OCI-LY7 (cell line): ENCODE data around the gene ACSS2. TPM values are rescaled to one million over a fixed set of nuclear protein-coding genes. Genes with fewer than 3 reads are reported as not detected.

Experiments used
- BruUV-seq: library from RNA; stranded (reverse); fragments of 400-500 nt; replicated peaks from 2 replicates; lab custom pipeline; 2021; lab: Mats Ljungman, UMichigan
- CTCF ChIA-PET: fragments of 300-600 bp; sonication (Branson Sonifier 250); formaldehyde crosslinking; loops from one replicate; lab custom pipeline; 2022; ENCODE audit warnings: antibody characterized with exemption; ENCODE audit not compliant: unreplicated experiment; lab: Charles Lee
- POLR2A ChIA-PET: fragments of 300-600 bp; sonication (Branson Sonifier 250); formaldehyde crosslinking; loops from one replicate; lab custom pipeline; 2022; ENCODE audit warnings: antibody characterized with exemption; lab: Charles Lee
- DNase-seq: peaks from one replicate; pipeline ENCODE4 v3.0.0-alpha.2; 2015; ENCODE audit warnings: low spot score
- H2AFZ ChIP-seq: fragments of 200-600 bp; sonication (generic), shearing (Covaris generic); 2 replicates; pipeline ENCODE4 v1.6.1; 2014; ENCODE audit warnings: mild to moderate bottlenecking, antibody characterized with exemption, low read length, moderate library complexity
- H3K27ac ChIP-seq: fragments of 200-600 bp; sonication (generic); 2 replicates; pipeline ENCODE4 v1.5.1; 2014; ENCODE audit warnings: mixed run types, low read depth, mild to moderate bottlenecking, moderate library complexity, low read length, inconsistent platforms; ENCODE audit not compliant: poor library complexity, severe bottlenecking
- H3K36me3 ChIP-seq: fragments of 200-600 bp; sonication (generic); 2 replicates; pipeline ENCODE4 v1.6.1; 2014; ENCODE audit warnings: mild to moderate bottlenecking, antibody characterized with exemption, low read length, moderate library complexity, mixed read lengths; ENCODE audit not compliant: insufficient read depth
- H3K4me1 ChIP-seq: fragments of 200-600 bp; sonication (generic); 2 replicates; pipeline ENCODE4 v1.5.1; 2014; ENCODE audit warnings: mild to moderate bottlenecking, low read length; ENCODE audit not compliant: insufficient read depth, poor library complexity, severe bottlenecking
- H3K4me2 ChIP-seq: fragments of 200-600 bp; sonication (generic); 2 replicates; pipeline ENCODE4 v1.6.1; 2014; ENCODE audit warnings: mild to moderate bottlenecking, low read length
- H3K4me3 ChIP-seq: fragments of 200-600 bp; sonication (generic); 2 replicates; pipeline ENCODE4 v1.5.1; 2014; ENCODE audit warnings: mild to moderate bottlenecking, low read depth, low read length; ENCODE audit not compliant: poor library complexity, severe bottlenecking
- H3K79me2 ChIP-seq: fragments of 200-600 bp; sonication (generic); 2 replicates; pipeline ENCODE4 v1.6.1; 2016; ENCODE audit warnings: low read depth, mild to moderate bottlenecking, low read length, moderate library complexity, mixed read lengths; ENCODE audit not compliant: insufficient read depth
- H3K9me2 ChIP-seq: fragments of 200-600 bp; sonication (generic); 2 replicates; pipeline ENCODE4 v1.6.1; 2016; ENCODE audit warnings: mild to moderate bottlenecking, low read length, mixed read lengths; ENCODE audit not compliant: insufficient read depth
- H3K9me3 ChIP-seq: fragments of 200-600 bp; sonication (generic); 2 replicates; pipeline ENCODE4 v1.6.1; 2014; ENCODE audit warnings: mild to moderate bottlenecking, mixed run types, low read length, mixed read lengths
- H4K20me1 ChIP-seq: fragments of 200-600 bp; sonication (generic); 2 replicates; pipeline ENCODE4 v1.6.1; 2014; ENCODE audit warnings: mild to moderate bottlenecking, antibody characterized with exemption, low read length, moderate library complexity, mixed read lengths; ENCODE audit not compliant: insufficient read depth
- CTCF ChIP-seq: fragments of 200-600 bp; sonication (generic); conservative IDR thresholded peaks from 2 replicates; pipeline ENCODE4 v1.5.1; 2014; ENCODE audit warnings: mild to moderate bottlenecking, antibody characterized with exemption, low read length, moderate library complexity, mixed read lengths
- EZH2phosphoT487 ChIP-seq: fragments of 200-600 bp; sonication (generic); IDR thresholded peaks from 2 replicates; pipeline ENCODE4 v1.6.1; 2018; ENCODE audit warnings: low read depth, borderline replicate concordance, mild to moderate bottlenecking, mixed run types, antibody characterized with exemption, low read length, moderate library complexity, mixed read lengths
- intact Hi-C: fragments of 100-400 bp; cut with micrococcal nuclease; formaldehyde crosslinking; loops from one replicate; pipeline ENCODE4 v1.10.0; 2022; ENCODE audit not compliant: unreplicated experiment
- total RNA-seq, 2 experiments: library from RNA; depleted of rRNA in 1 of 2; stranded (reverse); fragments of >200 nt in 1 of 2; shearing (Covaris generic) in 1 of 2; gene quantifications; 2 replicates each; pipeline ENCODE4 v1.2.3, GENCODE V29; 2014 to 2022

The ACSS2 gene
- total RNA-seq, 2 experiments from 2014 or later, result 18.2 to 21.4 TPM

GRCh38 chr20:34843421-34843820 is 33.0 kb upstream of the ACSS2 start:
- Histone ChIP-seq H2AFZ (no peak overlapping the region), H3K4me1 (no peaks in the 10 kb centered on the region), H3K9me2 (no peaks in the 10 kb centered on the region), H3K36me3 (no peaks in the 10 kb centered on the region), H3K79me2 (no peaks in the 10 kb centered on the region), H4K20me1 (no peaks in the 10 kb centered on the region), H3K4me2 (no peak overlapping the region), H3K27ac (no peak overlapping the region), H3K9me3 (no peaks in the 10 kb centered on the region), H3K4me3 (no peak overlapping the region)
- ChIA-PET POLR2A (no interaction called here), CTCF (no interaction called here)
- no peak for DNase-seq
- no TSS peak for BruUV-seq
- no peak for TF ChIP-seq CTCF
- no peak for TF ChIP-seq EZH2phosphoT487
- intact Hi-C loops, result no loop called here

- H3K79me2 ChIP-seq, result no peaks in the 10 kb centered on the region
- ChIA-PET POLR2A (interaction anchor here (0.6 to 0.7 kb wide), 2 partner anchors 62 to 720 kb away, joined by 3 to 5 read pairs; no protein-coding TSS in a partner anchor), CTCF (no interaction called here)
- no peak overlapping the region for H2AFZ ChIP-seq
- H4K20me1 ChIP-seq, result no peaks in the 10 kb centered on the region
- BruUV-seq, result no TSS peak
- H3K9me3 ChIP-seq, result no peaks in the 10 kb centered on the region
- H3K9me2 ChIP-seq, result no peaks in the 10 kb centered on the region
- H3K27ac ChIP-seq, result no peak overlapping the region
- intact Hi-C loops, result no loop called here
- TF ChIP-seq EZH2phosphoT487 (no peak), CTCF (no peak)
- H3K4me1 ChIP-seq, result no peaks in the 10 kb centered on the region
- H3K4me2 ChIP-seq, result no peak overlapping the region
- H3K4me3 ChIP-seq, result no peak overlapping the region
- no peak for DNase-seq
- no peaks in the 10 kb centered on the region for H3K36me3 ChIP-seq
Observed at GRCh38 chr20:34848597-34848996, 27.8 kb upstream of the ACSS2 start.

- no TSS peak for BruUV-seq
- POLR2A ChIA-PET, result no interaction called here
- intact Hi-C loops, result no loop called here
Observed at GRCh38 chr20:34849778-34850177, 26.6 kb upstream of the ACSS2 start.

More at GRCh38 chr20:34849778-34850177, 26.6 kb upstream of the ACSS2 start:
- no peak for TF ChIP-seq EZH2phosphoT487
- TF ChIP-seq CTCF, result no peak
- Histone ChIP-seq H3K9me3 (no peaks in the 10 kb centered on the region), H4K20me1 (no peaks in the 10 kb centered on the region), H3K9me2 (no peaks in the 10 kb centered on the region), H2AFZ (no peak overlapping the region), H3K4me1 (no peaks in the 10 kb centered on the region), H3K79me2 (no peaks in the 10 kb centered on the region), H3K4me2 (no peak overlapping the region), H3K36me3 (no peaks in the 10 kb centered on the region), H3K4me3 (no peak overlapping the region), H3K27ac (no peak overlapping the region)
- no peak for DNase-seq
- CTCF ChIA-PET, result no interaction called here
